Adipocyte (in vitro differentiated cells): Measurements from ENCODE around the gene ELL2.
A peak's percentile ranks its signal among the peaks of the same experiment; 100 is the strongest.
"Not testable (repeated sequence)": the region's sequence is repeated elsewhere in the genome, so short reads cannot be mapped to it uniquely, and the experiment has no call there.

Source experiments
- DNase-seq: peaks from one replicate; pipeline ENCODE4 v3.0.0-alpha.2; 2015; ENCODE audit warnings: low read depth
- H3K27me3 ChIP-seq: replicated peaks from 2 replicates; pipeline ENCODE4 v1.7.0; 2013; ENCODE audit warnings: mild to moderate bottlenecking, low read length, moderate library complexity; ENCODE audit not compliant: control insufficient read depth, insufficient read depth
- H3K36me3 ChIP-seq: 2 replicates; pipeline ENCODE4 v1.7.0; 2013; ENCODE audit warnings: low read length, mild to moderate bottlenecking, moderate library complexity; ENCODE audit not compliant: control insufficient read depth, insufficient read depth, severe bottlenecking
- H3K4me1 ChIP-seq: 2 replicates; pipeline ENCODE4 v1.7.0; 2013; ENCODE audit warnings: mild to moderate bottlenecking, low read length, moderate library complexity; ENCODE audit not compliant: control insufficient read depth, insufficient read depth
- H3K4me3 ChIP-seq: 2 replicates; pipeline ENCODE4 v1.7.0; 2013; ENCODE audit warnings: mild to moderate bottlenecking, low read length, moderate library complexity
- H3K9ac ChIP-seq: 2 replicates; pipeline ENCODE4 v1.7.0; 2013; ENCODE audit warnings: mild to moderate bottlenecking, low read length, moderate library complexity
- H3K9me3 ChIP-seq: 2 replicates; pipeline ENCODE4 v1.7.0; 2013; ENCODE audit warnings: mild to moderate bottlenecking, low read length, moderate library complexity; ENCODE audit not compliant: control insufficient read depth

The ELL2 gene

GRCh38 chr5:95916687-95917085 lies 45.0 kb downstream of the ELL2 start:
- H3K4me1 ChIP-seq = peaks cover 50% of the 10 kb centered on the region
- no peaks in the 10 kb centered on the region for H3K9me3 ChIP-seq
- no peak overlapping the region for H3K4me3 ChIP-seq
- H3K9ac ChIP-seq = peak overlapping the region; percentile 34
- H3K27me3 ChIP-seq = no peaks in the 10 kb centered on the region
- DNase-seq = peak; percentile 37
- peaks cover 92% of the 10 kb centered on the region for H3K36me3 ChIP-seq

- H3K27me3 ChIP-seq = no peaks in the 10 kb centered on the region
- H3K4me3 ChIP-seq = no peak overlapping the region
- H3K9me3 ChIP-seq = no peaks in the 10 kb centered on the region
- H3K4me1 ChIP-seq = peaks cover 45% of the 10 kb centered on the region
- no peak for DNase-seq
- peaks cover 92% of the 10 kb centered on the region for H3K36me3 ChIP-seq
- H3K9ac ChIP-seq = peak overlapping the region; percentile 34
Measured at GRCh38 chr5:95915999-95916686, 45.5 kb downstream of the ELL2 start.

GRCh38 chr5:95913663-95914062 lies 48.0 kb downstream of the ELL2 start:
- H3K36me3 ChIP-seq = peaks cover 98% of the 10 kb centered on the region
- no peak overlapping the region for H3K9ac ChIP-seq
- peaks cover 36% of the 10 kb centered on the region for H3K4me1 ChIP-seq
- H3K27me3 ChIP-seq = no peaks in the 10 kb centered on the region
- H3K9me3 ChIP-seq = no peaks in the 10 kb centered on the region
- H3K4me3 ChIP-seq = no peak overlapping the region
- no peak for DNase-seq

GRCh38 chr5:95912029-95912428 lies 49.6 kb downstream of the ELL2 start:
- Histone ChIP-seq H3K27me3 (no peaks in the 10 kb centered on the region), H3K36me3 (peaks cover 97% of the 10 kb centered on the region), H3K4me1 (peaks cover 41% of the 10 kb centered on the region), H3K4me3 (no peak overlapping the region), H3K9me3 (no peaks in the 10 kb centered on the region), H3K9ac (no peak overlapping the region)
- no peak for DNase-seq

- Histone ChIP-seq H3K36me3 (peaks cover 97% of the 10 kb centered on the region), H3K4me3 (no peak overlapping the region), H3K27me3 (no peaks in the 10 kb centered on the region), H3K9me3 (no peaks in the 10 kb centered on the region), H3K4me1 (peaks cover 34% of the 10 kb centered on the region), H3K9ac (no peak overlapping the region)
- DNase-seq = no peak
Measured at GRCh38 chr5:95910521-95910920, 51.1 kb downstream of the ELL2 start.

- H3K36me3 ChIP-seq = peaks cover 97% of the 10 kb centered on the region
- no peaks in the 10 kb centered on the region for H3K27me3 ChIP-seq
- DNase-seq = no peak
- peak overlapping the region; percentile 31 for H3K9ac ChIP-seq
- H3K9me3 ChIP-seq = no peaks in the 10 kb centered on the region
- H3K4me3 ChIP-seq = no peak overlapping the region
- H3K4me1 ChIP-seq = peaks cover 34% of the 10 kb centered on the region
Measured at GRCh38 chr5:95909738-95910137, 51.9 kb downstream of the ELL2 start.

- Histone ChIP-seq H3K4me1 (peaks cover 42% of the 10 kb centered on the region), H3K9ac (peak overlapping the region; percentile 31), H3K9me3 (no peaks in the 10 kb centered on the region), H3K36me3 (peaks cover 98% of the 10 kb centered on the region), H3K27me3 (no peaks in the 10 kb centered on the region), H3K4me3 (peak overlapping the region; percentile 3)
- no peak for DNase-seq
Measured at GRCh38 chr5:95908799-95909198, 52.9 kb downstream of the ELL2 start.

GRCh38 chr5:95907740-95908706 lies 53.6 kb downstream of the ELL2 start:
- Histone ChIP-seq H3K27me3 (no peaks in the 10 kb centered on the region), H3K9ac (peak overlapping the region; percentile 13), H3K36me3 (peaks cover 95% of the 10 kb centered on the region), H3K9me3 (no peaks in the 10 kb centered on the region), H3K4me1 (peaks cover 44% of the 10 kb centered on the region), H3K4me3 (peak overlapping the region; percentile 0)
- no peak for DNase-seq

- Histone ChIP-seq H3K27me3 (no peaks in the 10 kb centered on the region), H3K4me3 (no peak overlapping the region), H3K4me1 (peaks cover 44% of the 10 kb centered on the region), H3K9me3 (no peaks in the 10 kb centered on the region), H3K36me3 (peaks cover 93% of the 10 kb centered on the region), H3K9ac (peak overlapping the region; percentile 0)
- no peak for DNase-seq
Measured at GRCh38 chr5:95907067-95907705, 54.5 kb downstream of the ELL2 start.

- H3K9me3 ChIP-seq, H3K27me3 ChIP-seq, H3K9ac ChIP-seq, DNase-seq, H3K4me3 ChIP-seq: not testable (repeated sequence)
- peaks cover 44% of the 10 kb centered on the region for H3K4me1 ChIP-seq
- peaks cover 93% of the 10 kb centered on the region for H3K36me3 ChIP-seq
Measured at GRCh38 chr5:95906398-95906797, 55.3 kb downstream of the ELL2 start.

GRCh38 chr5:95904827-95905226 lies 56.8 kb downstream of the ELL2 start:
- Histone ChIP-seq H3K4me3 (no peak overlapping the region), H3K4me1 (peaks cover 56% of the 10 kb centered on the region), H3K9me3 (no peaks in the 10 kb centered on the region), H3K27me3 (no peaks in the 10 kb centered on the region), H3K9ac (no peak overlapping the region), H3K36me3 (peaks cover 92% of the 10 kb centered on the region)
- no peak for DNase-seq
